HCEC 1CT (cell line): Measurements from ENCODE around the gene TMC7.
"Not testable (repeated sequence)": the region's sequence is repeated elsewhere in the genome, so short reads cannot be mapped to it uniquely, and the experiment has no call there.

ENCODE experiments used
- DNase-seq: peaks from one replicate; pipeline ENCODE4 v3.0.0-alpha.2; 2017

Gene TMC7

GRCh38 chr16:18983565-18984434, at the start of gene TMC7:
TMC7 (plus strand) TSS chr16:18983934; CDS start chr16:18984064, 130 bp downstream.
- DNase-seq = peak; percentile 85

DNA sequence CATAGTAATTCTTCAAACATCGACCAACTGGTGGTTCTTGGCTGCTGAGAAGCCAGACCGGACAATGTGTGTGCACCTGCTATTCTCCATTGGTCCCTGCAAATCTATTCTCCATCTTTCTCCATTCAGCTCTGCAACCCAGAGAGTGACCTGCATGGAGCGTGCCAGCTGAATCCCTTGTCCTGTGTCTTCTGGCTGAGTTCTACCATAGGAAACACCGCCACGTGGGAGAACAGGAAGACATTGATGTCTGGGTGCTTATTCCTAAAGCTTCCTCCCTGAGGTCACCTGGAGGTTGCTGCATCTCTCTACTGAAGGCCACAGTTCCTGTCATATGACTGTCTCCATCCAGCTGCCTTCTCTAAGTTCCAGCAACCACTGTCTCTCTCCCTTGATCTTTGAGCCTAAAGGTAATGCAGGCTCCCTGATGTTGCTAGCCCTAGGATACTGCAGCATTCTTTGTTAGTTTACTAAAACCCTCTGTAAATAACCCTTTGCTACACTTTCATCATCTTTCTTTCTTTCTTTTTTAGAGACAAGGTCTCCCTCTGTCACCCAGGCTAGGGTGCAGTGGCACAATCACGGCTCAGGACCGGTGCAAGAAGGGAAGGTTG, 46.9 kb upstream of the TMC7 start:
- DNase-seq = no peak

- no peak for DNase-seq
These were observed 46.3 kb upstream of the TMC7 start for GRCh38 chr16:18937390-18937789.

- no peak for DNase-seq
These were observed 44.7 kb upstream of the TMC7 start for GRCh38 chr16:18938986-18939385.

DNA sequence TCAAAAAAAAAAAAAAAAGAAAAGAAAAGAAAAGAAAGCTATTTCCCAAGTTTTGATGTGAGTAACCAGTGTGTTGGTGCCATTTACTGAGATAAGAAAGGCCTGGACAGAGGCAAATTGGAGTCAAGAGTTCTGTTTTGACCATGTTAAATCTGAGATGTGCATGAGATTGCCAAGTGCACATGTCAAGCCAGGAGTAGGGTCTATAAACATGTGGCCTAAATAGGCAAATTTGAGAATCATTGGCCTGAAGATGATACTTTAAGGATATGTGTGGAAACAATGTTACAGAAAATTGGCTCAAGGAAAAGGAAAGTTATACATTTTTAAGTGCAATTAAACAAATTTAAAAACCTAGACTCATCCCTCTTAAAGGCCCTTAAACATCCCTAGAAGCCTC, 42.3 kb upstream of the TMC7 start:
- no peak for DNase-seq

DNA sequence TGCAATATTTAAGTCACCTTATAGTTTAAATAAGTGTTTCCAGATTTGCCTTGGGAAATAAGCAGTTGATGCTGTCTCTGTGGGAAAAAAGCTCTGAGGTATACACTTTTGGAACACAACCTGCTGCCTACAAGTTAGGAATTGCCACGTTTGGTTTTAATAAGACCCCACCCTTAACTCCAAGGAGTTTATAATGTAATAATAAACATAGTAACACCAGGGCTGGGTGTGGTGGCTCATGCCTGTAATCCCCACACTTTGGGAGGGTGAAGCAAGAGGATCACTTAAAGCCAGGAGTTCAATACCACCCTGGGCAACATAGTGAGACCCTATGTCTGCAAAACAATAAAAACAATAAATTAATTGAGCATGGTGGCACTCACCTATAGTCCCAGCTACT, 41.7 kb upstream of the TMC7 start:
- no peak for DNase-seq

DNA sequence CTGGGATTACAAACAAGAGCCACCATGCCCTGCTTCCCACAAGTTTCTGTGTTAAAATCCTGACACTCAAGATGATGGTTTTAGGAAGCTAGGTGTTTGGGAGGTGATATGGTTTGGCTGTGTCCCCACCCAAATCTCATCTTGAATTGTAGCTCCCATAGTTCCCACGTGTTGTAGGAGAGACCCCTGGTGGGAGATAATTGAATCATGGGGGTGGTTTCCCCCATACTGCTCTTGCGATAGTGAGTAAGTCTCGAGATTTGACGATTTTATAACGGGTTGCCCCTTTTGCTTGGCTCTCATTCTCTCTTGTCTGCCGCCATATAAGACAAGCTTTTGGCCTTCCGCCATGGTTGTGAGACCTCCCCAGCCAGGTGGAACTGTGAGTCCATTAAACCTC, 40.3 kb upstream of the TMC7 start:
- no peak for DNase-seq

- DNase-seq = no peak
These were observed 38.5 kb upstream of the TMC7 start for GRCh38 chr16:18945233-18945632.

DNA sequence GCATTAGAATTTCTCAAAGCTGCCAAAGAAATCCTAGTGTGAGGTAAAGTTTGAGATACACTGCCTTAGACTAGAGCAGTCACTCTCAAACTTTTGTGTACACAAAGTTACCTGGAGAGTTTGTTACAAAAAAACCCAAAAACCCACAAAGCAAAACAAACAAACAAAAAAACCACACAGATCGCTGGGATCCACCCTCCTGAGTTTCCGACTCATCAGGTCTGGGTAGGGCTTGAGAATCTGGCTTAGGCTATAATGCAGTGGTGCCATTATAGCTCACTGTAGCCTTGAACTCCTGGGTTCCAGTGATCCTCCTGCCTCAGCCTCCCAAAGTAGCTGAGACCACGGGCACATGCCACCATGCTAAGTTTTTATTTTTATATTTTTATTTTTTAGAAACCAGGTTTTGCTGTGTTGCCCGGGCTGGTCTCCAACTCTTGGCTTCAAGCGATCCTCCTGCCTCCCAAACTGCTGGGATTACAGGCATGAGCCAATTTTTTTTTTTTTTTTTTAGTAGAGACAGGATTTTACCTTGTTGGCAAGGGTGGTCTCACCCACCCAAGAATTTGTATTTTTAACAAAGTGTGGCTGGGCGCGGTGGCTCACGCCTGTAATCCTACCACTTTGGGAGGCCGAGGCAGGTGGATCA, 35.2 kb upstream of the TMC7 start:
- no peak for DNase-seq

- no peak for DNase-seq
These were observed 33.1 kb upstream of the TMC7 start for GRCh38 chr16:18950469-18951185.

DNA sequence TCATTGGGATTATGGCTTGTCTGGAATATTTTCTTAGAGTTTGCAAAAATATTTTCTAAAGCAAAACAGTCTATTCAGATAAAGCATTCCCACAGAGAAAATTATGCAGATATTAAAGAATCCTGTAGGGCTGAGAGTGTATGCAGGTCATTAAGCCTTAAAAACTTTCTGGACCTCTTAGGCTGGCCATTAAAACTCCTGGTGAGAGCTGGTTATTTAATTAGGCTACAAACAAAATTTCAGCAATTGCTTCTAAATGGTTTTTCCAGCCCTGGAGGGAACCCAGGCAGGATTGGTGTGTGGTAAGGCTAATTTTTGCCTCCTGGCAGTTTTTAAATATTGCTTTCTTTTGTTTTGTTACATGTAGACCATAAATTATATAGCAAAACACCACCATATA, 30.2 kb upstream of the TMC7 start:
- DNase-seq = no peak

DNA sequence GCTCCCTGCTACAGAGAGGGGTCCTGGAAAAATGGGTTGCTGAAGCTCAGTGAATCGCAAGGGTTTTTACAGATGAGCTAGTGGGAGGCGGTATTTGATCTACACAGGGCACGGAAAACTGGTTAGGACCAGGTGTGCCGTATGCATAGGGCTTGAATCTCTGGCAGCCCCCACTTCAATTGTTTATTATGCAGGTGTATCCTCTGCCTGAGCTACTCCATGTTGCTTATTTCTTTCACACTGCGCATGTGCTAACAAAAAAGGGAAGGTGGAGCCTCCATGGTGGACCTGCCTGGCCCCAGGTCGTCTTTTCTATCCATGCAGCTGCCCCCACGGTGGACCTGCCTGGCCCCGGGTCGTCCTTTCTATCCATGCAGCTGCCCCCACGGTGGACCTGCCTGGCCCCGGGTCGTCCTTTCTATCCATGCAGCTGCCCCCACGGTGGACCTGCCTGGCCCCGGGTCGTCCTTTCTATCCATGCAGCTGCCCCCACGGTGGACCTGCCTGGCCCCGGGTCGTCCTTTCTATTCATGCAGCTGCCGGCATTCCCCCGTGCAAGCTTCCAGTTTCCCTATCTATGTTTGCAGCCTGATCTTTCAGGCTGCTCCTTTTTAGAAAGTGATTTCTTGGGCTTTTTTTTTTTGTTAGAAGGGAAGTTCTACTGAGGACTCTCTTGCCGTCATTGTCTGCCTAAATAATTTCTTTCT, 27.7 kb upstream of the TMC7 start:
- DNase-seq = not testable (repeated sequence)

- not testable (repeated sequence) for DNase-seq
These were observed 27.0 kb upstream of the TMC7 start for GRCh38 chr16:18956658-18957241.

- DNase-seq = no peak
These were observed 25.1 kb upstream of the TMC7 start for GRCh38 chr16:18958621-18959029.

DNA sequence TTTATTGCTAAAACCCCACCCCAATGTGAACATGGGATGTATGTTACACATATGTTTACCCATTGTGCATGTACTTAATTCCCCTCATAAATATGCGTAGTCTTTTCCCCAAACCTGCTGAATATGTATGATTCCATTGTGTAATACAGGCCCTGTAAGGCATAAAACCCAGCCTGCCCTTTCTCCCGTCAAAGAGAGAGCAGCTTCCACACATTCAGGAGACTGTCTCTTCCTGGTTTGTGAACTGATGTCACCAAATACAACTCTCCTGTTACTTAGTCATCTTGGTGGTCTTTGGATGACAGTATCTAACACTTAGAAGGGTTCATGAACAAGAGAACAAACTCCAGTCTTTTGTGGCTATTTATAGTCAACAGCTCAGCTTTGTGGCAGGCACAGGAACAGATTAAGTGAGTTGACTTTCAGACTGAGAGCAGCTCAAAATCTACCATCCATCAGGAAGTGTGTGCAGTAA, 24.7 kb upstream of the TMC7 start:
- DNase-seq = no peak

GRCh38 chr16:18965555-18965954, 18.2 kb upstream of the TMC7 start:
- no peak for DNase-seq

DNA sequence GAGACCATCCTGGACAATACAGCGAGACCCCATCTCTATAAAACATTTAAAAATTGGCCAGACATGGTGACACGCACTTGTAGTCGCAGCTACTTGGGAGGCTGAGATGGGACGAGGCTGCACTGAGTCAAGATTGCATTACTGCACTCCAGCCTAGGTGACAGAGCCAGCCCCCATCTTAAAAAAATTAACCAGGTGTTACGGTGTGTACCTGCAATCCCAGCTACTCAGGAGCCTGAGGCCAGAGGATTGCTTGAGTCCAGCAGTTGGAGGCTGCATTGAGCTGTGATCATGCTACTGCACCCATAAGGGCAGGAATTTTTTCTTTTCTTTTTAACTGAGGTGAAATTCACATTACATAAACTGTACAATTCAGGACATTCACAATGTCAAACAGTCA, 16.9 kb upstream of the TMC7 start:
- no peak for DNase-seq

- DNase-seq = peak; percentile 54
These were observed 14.5 kb upstream of the TMC7 start for GRCh38 chr16:18969050-18969854.

GRCh38 chr16:18969855-18970240, 13.9 kb upstream of the TMC7 start:
- no peak for DNase-seq

DNA sequence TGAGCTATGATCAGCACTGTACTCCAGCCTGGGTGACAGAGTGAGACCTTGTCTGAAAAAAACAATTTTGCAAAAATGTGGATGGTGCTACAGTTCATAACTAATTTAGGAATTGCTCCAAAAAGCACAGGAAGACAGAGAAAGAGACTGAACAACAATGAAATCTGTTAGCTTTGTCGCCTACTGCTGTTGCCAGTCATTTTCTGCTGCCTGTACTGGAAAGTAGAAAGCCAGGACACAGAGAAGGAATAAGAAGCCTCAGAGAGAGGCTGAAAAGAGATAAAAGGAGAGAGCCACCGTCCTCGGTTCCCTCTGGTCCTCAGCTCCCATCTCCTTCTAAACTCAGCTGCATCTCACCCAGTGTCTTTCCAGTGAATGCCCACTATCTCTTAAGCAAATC, 8.6 kb upstream of the TMC7 start:
- no peak for DNase-seq

GRCh38 chr16:18979936-18980335, 3.8 kb upstream of the TMC7 start:
- no peak for DNase-seq
